Stomach smooth muscle (tissue), 2 donors: ENCODE measurements around the gene CD248.
"Not testable (repeated sequence)": the region's sequence is repeated elsewhere in the genome, so short reads cannot be mapped to it uniquely, and the experiment has no call there.

ENCODE experiments used
- H3K27ac ChIP-seq: one replicate; pipeline ENCODE4 v1.7.0; 2013; ENCODE audit warnings: mild to moderate bottlenecking, low read length, inconsistent platforms
- H3K27me3 ChIP-seq, 2 donors: one replicate each; pipeline ENCODE4 v1.7.0; 2013; ENCODE audit warnings: low read length in 2 of 2; ENCODE audit not compliant: insufficient read depth in 2 of 2, control insufficient read depth in 1 of 2
- H3K36me3 ChIP-seq, 2 donors: one replicate each; pipeline ENCODE4 v1.7.0; 2013; ENCODE audit warnings: low read length in 2 of 2; ENCODE audit not compliant: control insufficient read depth in 2 of 2, insufficient read depth in 2 of 2
- H3K4me1 ChIP-seq: one replicate; pipeline ENCODE4 v1.7.0; 2013; ENCODE audit warnings: low read length; ENCODE audit not compliant: control insufficient read depth, insufficient read depth
- H3K4me3 ChIP-seq, 2 donors: one replicate each; pipeline ENCODE4 v1.7.0; 2013; ENCODE audit warnings: low read length in 2 of 2
- H3K9ac ChIP-seq, 2 donors: one replicate each; pipeline ENCODE4 v1.7.0; 2013; ENCODE audit warnings: low read length in 2 of 2, mild to moderate bottlenecking in 1 of 2
- H3K9me3 ChIP-seq, 2 donors: one replicate each; pipeline ENCODE4 v1.7.0; 2013; ENCODE audit warnings: low read length in 2 of 2; ENCODE audit not compliant: control insufficient read depth in 2 of 2
- donor health status: healthy.
- donor health status: Pancreatic carcinoma.

The CD248 gene

DNA sequence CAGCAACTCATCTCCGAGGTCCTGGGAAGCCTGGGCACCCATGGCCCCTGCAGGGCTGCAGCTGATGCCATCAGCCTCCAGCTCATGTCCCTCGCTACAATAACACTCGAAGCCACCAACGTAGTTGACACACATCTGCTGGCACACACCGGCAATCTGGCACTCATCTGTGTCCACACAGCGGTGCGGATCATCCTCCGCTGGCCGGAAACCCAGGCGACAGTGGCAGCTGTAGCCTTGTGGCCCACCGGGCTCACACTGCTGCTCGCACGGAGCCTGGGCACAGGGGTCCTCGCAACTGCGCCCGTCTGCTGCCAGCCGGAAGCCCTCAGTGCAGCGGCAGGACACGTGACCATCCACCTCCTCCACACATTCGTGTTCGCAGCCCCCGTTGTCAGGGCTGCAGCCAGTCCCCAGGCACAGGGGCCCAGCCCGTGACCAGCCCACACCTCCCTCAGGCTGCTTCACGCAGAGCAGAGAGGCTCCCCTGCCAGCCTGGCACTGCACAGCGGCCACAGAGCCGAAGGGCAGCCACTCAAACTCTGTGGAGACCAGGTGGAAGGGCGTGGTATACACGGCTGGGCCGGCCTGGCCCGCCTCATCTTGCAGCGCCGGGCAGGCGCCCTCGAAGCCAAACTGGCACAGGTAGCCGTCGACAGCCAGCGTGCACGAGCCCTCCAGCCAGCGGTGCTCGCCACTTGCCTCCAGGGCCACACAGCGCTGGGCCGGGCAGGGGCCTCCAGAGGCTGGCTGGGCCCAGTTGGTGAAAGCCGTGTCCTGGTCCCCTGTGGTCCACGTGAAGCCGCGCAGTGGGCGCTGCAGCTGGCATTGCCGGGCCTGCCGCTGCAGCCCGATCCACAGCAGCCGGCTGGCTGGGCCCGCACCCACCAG, 678 bp downstream of the CD248 start:
- Histone ChIP-seq H3K9me3 (no peaks in the 10 kb centered on the region), H3K4me3 (peak overlapping the region; percentile 65 to 78), H3K27ac (peak overlapping the region; percentile 82), H3K9ac (peak overlapping the region; percentile 57 to 72), H3K27me3 (no peaks in the 10 kb centered on the region), H3K36me3 (no peaks in the 10 kb centered on the region), H3K4me1 (peaks cover 61% of the 10 kb centered on the region)

DNA sequence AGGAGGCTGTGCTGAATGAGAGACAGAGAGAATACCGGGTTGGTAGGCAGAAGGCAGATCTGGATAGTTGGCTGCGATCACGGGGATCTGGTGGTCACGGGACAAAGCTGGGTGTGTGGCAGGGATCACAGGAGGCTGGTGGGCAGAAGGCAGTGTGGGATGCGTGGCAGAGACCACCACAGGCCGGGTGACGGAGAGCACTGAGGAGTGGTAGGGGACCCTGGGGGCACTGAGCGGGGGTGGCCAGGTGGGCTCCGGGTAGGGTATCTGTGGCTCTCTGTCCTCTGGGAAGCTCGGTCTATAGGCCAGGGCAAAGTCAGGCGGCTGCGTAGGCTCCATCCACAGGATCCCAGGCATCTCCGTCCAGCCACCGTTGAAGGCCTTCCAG, 1.4 kb downstream of the CD248 start:
- Histone ChIP-seq H3K9me3 (no peaks in the 10 kb centered on the region), H3K9ac (peak overlapping the region; percentile 57 to 72), H3K4me1 (peaks cover 61% of the 10 kb centered on the region), H3K4me3 (peak overlapping the region; percentile 65 to 78), H3K27me3 (no peaks in the 10 kb centered on the region), H3K36me3 (no peaks in the 10 kb centered on the region), H3K27ac (no peak overlapping the region)

DNA sequence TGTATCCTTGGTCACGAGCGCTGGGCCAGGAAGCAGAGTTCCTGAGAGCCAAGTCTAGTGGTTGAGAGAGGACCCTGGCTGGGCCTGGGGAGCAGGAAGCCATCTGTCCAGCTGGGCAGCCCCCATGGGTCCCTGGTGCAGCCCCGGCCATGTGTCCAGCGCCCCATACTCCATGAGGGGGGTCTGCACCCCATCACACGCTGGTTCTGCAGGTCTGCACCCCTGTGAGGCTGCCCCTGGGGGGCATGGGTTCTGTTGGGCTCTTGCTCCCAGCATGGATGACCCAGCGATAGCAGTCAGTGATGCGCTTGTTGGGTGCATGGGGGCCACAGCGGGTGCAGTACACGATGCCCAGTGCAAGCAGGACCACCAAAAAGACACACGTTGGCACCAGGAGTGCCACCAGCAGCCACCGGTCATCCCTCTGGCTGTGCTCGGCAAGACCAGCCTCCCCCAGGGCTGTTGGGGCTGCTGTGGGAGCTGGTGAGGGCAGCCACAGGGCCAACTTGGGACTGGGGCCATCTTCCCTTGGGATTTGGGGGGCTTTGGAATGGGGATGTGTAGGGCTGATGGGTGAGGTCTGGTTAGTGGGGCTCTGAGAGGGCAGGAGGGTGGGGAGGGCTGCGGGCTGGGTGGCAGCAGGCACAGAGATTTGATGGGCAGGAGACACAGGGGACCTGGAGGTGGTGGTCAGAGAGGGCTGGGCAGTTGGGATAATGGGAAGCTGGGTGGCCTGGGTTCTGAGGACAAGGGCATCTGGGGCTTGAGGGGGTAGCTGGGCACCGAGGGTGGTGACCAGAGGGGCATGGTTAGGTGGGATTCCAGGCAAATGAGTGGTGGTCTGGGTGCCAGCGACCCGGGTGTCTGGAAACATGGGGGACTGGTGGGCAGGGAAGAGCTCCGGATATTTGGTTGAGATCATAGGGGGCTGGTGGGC, 2.0 kb downstream of the CD248 start:
- Histone ChIP-seq H3K9ac (peak overlapping the region; percentile 9 to 42), H3K36me3 (no peaks in the 10 kb centered on the region), H3K4me3 (peak overlapping the region; percentile 25 to 78), H3K9me3 (no peaks in the 10 kb centered on the region), H3K27me3 (no peaks in the 10 kb centered on the region), H3K4me1 (peaks cover 61% of the 10 kb centered on the region), H3K27ac (peak overlapping the region; percentile 91)

DNA sequence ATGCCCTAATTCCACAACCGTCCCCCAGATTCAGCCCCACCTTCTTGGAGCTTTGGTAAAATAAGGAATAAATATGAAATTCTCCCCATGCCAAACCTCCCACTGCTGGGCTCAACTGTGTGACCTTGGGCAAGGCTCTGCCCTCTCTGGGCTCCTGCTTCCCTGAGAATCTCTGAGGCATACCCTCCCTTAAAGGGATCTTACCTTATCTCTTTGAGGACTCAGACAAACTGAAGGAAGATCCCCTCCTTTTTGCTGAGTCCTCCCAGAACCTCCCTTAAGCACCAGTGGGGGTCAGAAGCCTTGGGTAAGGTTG, 2.7 kb downstream of the CD248 start:
- peaks cover 61% of the 10 kb centered on the region for H3K4me1 ChIP-seq
- H3K4me3 ChIP-seq: peak overlapping the region; percentile 57 to 78
- H3K9me3 ChIP-seq: no peaks in the 10 kb centered on the region
- H3K27me3 ChIP-seq: no peaks in the 10 kb centered on the region
- peak overlapping the region; percentile 91 for H3K27ac ChIP-seq
- no peaks in the 10 kb centered on the region for H3K36me3 ChIP-seq
- H3K9ac ChIP-seq: peak overlapping the region; percentile 42 to 65

DNA sequence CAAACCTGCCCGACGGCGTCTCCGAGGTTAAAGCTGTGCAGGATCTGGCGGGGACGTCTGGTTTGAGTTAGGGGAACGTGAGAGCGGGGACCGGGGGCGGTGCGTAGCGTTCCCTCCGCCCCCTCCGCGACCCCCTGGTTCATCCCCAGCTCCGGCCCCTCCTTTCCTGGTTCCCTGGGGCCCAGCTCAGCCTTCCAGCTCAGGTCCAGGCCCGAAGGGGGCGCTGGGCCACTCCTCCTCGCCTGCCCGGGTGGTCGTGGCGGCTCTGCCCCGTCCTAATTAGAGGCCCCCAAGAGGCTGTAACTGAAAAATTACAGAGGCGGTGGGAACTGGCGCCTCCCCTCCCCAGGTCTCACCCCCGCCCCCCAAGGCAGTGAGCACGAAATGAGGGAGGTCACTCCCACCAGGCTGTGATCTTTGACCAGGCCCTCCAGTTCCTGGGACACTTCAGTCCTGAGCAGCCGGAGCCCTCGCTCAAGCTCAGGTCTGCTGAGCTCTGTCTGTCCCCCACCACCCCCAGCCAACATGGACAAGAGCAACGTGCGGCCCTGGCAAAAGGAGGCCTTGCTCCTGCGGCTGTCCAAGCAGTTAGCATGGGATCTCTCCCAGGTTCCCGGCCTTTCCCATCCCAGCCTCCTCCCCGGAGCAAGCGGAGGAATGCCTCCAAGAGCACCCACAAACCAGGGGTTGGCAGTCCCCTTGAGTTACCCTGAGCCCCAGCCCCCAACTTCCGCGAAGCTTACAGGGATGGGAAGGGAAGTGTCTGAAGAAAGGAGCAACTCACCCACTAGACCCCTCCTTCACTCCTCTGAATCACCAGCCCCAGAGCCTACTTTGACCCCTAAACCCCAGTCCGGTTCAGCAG, 3.3 kb downstream of the CD248 start:
- peak overlapping the region; percentile 42 to 65 for H3K9ac ChIP-seq
- H3K4me3 ChIP-seq: peak overlapping the region; percentile 57 to 78
- no peaks in the 10 kb centered on the region for H3K9me3 ChIP-seq
- H3K36me3 ChIP-seq: no peaks in the 10 kb centered on the region
- H3K4me1 ChIP-seq: peaks cover 56% of the 10 kb centered on the region
- H3K27ac ChIP-seq: peak overlapping the region; percentile 91
- H3K27me3 ChIP-seq: no peaks in the 10 kb centered on the region

DNA sequence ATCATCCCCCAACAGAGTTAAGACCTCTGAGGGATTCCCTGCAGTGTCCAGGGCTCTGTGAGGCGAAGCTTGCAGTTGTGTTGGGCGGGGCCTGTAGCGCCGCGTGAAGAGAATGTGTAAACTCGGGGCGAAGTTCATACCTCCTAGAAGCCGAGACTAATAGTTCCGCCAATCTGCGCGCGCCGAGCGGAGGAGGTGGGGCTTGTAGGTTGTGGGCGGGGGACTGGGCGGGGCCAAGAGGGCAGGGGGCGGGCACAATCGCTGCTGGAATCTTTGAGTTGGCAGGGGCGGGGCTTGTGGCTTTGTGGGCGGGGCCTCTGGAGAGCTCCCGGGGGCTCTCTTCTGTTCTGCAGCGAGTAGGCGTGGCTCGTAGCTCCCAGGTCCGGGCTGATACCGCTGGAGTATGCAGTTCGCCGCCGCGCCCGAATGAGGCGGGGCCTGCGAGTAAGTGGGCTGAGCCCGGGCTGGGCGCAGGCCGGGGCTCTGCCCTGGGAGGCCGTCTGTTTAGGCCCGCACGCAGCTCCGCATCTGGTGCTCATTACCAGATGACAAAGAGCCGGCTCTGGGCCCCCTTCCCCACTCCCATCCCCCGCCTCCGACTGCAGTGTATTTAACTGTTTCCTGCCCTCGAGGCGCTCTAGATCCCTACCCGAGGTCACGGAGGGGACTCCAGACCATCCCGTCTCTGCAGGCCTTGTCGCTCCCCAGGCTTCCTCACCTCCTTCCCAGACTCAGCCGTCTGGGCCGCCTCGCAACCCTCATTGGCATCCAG, 4.1 kb downstream of the CD248 start:
- Histone ChIP-seq H3K4me3 (peak overlapping the region; percentile 83 to 86), H3K9me3 (no peaks in the 10 kb centered on the region), H3K9ac (peak overlapping the region; percentile 51 to 65), H3K27ac (peak overlapping the region; percentile 91), H3K27me3 (no peaks in the 10 kb centered on the region), H3K36me3 (no peaks in the 10 kb centered on the region), H3K4me1 (peaks cover 49% of the 10 kb centered on the region)

DNA sequence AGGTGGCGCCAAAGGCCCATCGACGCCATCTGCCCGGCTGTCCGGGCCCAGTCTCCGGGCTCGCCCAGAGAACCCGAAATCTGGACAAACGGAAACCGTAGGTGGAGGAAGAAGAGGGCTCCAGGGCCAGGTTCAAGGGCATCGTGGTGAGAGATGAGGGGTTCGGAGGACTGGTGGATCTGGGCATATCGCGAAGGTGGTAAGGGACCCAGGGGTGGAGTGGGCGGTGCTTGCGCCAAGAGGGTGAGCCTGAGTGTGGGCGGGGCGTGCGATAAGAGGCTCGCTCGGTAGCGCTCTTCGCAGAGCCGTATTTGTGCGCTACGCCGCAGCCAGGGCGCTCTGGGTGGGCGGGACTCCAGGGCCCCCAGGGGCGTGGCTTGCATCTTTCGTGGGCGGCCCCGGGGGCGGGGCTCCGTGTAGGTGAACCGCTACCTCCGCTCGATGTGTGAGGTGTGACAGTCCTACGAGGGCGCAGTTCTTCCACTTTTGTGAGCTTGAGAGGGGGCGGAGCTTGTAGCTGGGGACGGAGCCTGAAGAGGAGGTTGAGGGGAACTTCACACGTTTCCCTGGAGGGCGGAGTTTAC, 4.8 kb downstream of the CD248 start:
- Histone ChIP-seq H3K4me1 (peaks cover 42% of the 10 kb centered on the region), H3K36me3 (no peaks in the 10 kb centered on the region)

DNA sequence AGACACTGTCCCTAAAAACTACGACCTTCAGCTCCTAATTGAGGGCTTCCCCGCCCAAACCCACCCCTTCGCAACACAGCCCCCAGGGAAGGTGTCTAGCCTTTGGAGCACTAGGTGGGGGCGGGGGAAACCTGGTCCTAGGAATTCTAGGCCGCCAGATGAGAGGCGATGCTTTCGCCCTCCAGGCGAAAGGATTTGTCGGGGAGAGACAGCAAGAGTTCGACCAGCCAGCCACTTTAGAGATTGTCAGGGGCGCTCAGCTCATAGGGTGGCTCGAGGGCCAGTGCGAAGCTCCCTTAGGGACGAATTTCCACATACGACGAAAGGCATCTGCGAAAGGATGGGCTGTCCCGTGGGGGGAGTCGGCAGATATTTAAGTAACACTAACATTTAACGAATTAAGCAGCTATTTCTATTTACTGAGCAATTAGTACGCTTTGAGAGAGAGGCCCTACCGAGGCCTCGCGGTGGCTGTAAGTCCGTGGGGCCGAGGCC, 5.3 kb downstream of the CD248 start:
- H3K27me3 ChIP-seq: no peaks in the 10 kb centered on the region

More for the DNA sequence above, 4.8 kb downstream of the CD248 start:
- peak overlapping the region; percentile 61 to 72 for H3K9ac ChIP-seq
- no peaks in the 10 kb centered on the region for H3K27me3 ChIP-seq
- H3K9me3 ChIP-seq: no peaks in the 10 kb centered on the region
- H3K4me3 ChIP-seq: peak overlapping the region; percentile 83 to 86
- H3K27ac ChIP-seq: peak overlapping the region; percentile 86

DNA sequence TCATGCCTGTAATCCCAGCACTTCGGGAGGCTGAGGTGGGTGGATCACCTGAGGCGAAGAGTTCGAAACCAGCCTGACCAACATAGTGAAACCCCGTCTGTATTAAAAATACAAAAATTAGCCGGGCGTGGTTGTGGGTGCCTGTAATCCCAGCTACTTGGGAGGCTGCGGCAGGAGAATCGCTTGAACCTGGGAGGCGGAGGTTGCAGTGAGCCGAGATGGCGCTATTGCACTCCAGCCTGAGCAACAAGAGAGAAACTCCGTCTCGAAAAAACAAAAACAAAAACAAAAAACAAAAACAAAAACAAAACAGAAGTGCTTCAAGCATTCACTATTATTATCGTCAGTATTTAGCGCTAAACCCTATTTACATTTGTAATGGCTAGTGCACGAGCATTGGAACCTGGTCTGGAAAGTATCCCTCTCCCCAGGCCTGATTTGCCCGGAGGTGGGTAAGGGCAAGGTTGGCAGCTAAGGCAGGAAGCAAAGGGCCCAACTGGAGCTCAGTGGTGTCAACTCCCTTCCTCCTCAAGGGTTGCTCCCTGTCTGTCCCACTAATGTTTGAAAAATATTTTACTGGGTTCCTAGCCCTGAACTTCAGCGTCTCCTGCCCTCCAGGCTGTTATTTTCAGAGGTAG, 5.9 kb downstream of the CD248 start:
- H3K4me3 ChIP-seq, H3K27me3 ChIP-seq, H3K9ac ChIP-seq, H3K27ac ChIP-seq, H3K36me3 ChIP-seq, H3K9me3 ChIP-seq: not testable (repeated sequence)
- peaks cover 33% of the 10 kb centered on the region for H3K4me1 ChIP-seq

More for the DNA sequence above, 5.3 kb downstream of the CD248 start:
- no peaks in the 10 kb centered on the region for H3K36me3 ChIP-seq
- H3K4me1 ChIP-seq: peaks cover 39% of the 10 kb centered on the region
- peak overlapping the region; percentile 61 to 72 for H3K9ac ChIP-seq
- peak overlapping the region; percentile 86 for H3K27ac ChIP-seq
- H3K9me3 ChIP-seq: no peaks in the 10 kb centered on the region
- peak overlapping the region; percentile 83 to 86 for H3K4me3 ChIP-seq
